Neural cell (in vitro differentiated cells): ENCODE results near the gene PRKCE.

ENCODE experiments used
- CTCF ChIP-seq: fragments of 450-650 bp; IDR thresholded peaks from 2 replicates; pipeline ENCODE4 v1.5.1; 2014; ENCODE audit warnings: antibody characterized with exemption, mild to moderate bottlenecking, moderate library complexity; ENCODE audit not compliant: poor library complexity, severe bottlenecking
- EZH2 ChIP-seq: fragments of 200-600, 300-800 bp; shearing (Covaris generic), sonication (generic); IDR thresholded peaks from 2 replicates; pipeline ENCODE4 v1.6.1; 2014; ENCODE audit warnings: antibody characterized with exemption, low read length, borderline replicate concordance, mild to moderate bottlenecking; ENCODE audit not compliant: insufficient read depth, poor library complexity, severe bottlenecking
- REST ChIP-seq: IDR thresholded peaks from 2 replicates; pipeline ENCODE4 v1.6.1; 2012; ENCODE audit warnings: borderline replicate concordance

DNA sequence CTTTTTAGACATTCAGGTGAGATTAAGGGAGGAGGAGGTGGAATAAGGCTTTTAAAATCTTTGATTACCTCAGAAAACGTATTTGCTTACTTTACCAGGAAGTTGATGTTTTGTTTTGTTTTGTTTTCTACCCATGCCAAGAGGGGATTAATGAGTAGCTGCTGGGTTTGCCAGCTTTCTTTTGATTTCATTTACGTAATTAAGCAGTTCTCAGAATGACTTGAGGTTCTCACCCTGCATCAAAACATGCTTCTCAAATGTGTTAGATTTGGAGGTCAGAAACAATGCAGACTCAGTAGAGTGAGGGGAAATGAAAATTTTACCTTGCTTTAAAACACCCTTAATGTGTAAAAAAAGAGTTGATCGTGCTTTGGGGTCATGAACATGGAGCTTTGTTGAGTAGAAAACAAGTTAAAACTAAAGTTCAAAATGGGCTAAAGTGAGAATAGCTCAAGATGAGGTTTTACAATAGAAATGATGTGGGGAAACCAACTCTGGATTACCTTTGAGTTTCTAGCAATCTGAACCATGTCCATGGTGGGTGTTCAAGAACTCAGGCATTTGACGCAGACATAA, 428.6 kb downstream of the PRKCE start:
- TF ChIP-seq CTCF (no peak), REST (no peak), EZH2 (no peak)
